ENCODE measurements around the gene ARMCX4.

The ARMCX4 gene

DNA sequence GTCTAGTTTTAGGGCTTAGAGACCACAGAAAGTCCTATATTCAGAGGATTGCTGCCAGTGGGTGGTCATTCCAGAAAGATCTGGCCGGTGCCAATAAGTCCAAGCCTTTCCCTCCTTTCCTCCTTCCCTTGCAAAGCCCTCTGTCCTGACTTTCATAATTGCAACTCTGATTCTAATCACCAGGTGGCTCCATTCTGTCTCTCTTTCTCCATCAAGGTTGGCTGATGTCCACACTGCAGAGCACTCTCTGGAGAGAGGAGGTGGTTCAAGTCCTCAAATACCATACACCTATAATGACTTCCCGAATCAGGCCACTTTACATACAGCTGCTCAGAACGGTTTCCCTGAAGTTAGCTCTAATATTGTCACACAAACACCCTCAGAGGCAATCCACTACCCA lies 22.4 kb upstream of the ARMCX4 start:
- no peak for TF ChIP-seq ZFX (IDR thresholded peaks at IDR 0.05; ENCODE audit: borderline replicate concordance)
- TF ChIP-seq, protein P1, sequence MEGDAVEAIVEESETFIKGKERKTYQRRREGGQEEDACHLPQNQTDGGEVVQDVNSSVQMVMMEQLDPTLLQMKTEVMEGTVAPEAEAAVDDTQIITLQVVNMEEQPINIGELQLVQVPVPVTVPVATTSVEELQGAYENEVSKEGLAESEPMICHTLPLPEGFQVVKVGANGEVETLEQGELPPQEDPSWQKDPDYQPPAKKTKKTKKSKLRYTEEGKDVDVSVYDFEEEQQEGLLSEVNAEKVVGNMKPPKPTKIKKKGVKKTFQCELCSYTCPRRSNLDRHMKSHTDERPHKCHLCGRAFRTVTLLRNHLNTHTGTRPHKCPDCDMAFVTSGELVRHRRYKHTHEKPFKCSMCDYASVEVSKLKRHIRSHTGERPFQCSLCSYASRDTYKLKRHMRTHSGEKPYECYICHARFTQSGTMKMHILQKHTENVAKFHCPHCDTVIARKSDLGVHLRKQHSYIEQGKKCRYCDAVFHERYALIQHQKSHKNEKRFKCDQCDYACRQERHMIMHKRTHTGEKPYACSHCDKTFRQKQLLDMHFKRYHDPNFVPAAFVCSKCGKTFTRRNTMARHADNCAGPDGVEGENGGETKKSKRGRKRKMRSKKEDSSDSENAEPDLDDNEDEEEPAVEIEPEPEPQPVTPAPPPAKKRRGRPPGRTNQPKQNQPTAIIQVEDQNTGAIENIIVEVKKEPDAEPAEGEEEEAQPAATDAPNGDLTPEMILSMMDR (IDR thresholded peaks at IDR 0.05), result peak; percentile 51
- H3K27ac ChIP-seq, result no peak overlapping the region

DNA sequence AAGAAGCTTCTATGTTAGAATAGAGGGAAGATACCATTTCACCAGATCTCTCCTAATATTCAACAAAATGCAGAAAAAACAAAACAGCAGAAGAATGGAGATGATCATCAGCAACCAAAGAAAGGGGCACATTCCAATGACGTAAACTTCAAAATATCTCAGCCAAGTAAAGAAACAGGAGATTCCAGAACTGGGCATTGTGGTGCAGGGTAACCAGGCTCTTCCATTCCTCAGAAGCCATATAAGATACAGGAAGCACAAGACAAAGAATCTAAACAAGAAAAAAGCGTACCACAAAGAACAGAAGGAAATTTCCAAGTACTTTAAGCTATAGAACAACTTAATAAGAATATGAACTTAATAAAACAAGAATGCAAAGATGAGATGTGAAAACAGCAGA lies 6.9 kb upstream of the ARMCX4 start:
- H3K27ac ChIP-seq, result no peak overlapping the region
- TF ChIP-seq ZFX (IDR thresholded peaks at IDR 0.05; ENCODE audit: borderline replicate concordance), result no peak
- TF ChIP-seq, protein P1 (IDR thresholded peaks at IDR 0.05), result no peak

DNA sequence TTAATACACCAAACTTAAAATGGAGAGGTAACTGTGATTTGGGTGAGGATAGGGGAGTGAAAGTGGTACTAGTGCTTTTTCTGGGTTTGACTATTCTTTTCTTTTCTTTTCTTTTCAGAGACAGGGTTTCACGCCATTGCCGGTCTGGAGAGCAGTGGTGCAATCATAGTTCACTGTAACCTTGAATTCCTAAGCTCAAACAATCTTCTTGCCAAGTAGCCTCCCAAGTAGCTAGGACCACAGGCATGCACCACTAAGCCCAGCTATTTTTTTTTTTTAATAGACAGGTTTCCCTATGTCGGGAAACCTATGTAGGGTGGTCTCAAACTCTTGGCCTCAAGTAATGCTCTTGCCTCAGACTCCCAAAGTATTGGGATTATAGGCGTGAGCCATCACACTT lies 3.0 kb upstream of the ARMCX4 start:
- no peak overlapping the region for H3K27ac ChIP-seq
- TF ChIP-seq ZFX (IDR thresholded peaks at IDR 0.05; ENCODE audit: borderline replicate concordance), result no peak
- TF ChIP-seq, protein P1 (IDR thresholded peaks at IDR 0.05), result no peak

DNA sequence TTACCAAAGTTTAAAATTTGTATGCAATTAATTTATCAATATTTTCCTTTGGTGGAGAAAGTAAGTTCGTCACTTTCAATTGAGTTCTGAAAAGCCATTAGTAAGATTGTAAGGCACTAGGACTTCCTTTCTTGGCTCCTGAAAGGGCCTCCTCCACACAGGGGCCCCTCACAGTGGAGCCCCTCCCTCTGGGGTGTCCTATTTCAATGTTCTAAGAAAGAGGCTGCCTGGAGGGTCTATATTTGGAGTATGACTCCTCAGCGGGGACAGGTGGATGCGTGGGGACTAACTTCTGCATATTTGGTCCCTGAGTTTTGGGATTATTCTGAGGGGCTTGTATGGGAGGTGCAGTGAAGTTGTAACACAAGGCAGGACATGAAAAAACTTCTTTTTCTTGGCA lies 1.6 kb upstream of the ARMCX4 start:
- no peak overlapping the region for H3K27ac ChIP-seq
- no peak for TF ChIP-seq ZFX (IDR thresholded peaks at IDR 0.05; ENCODE audit: borderline replicate concordance)
- TF ChIP-seq, protein P1 (IDR thresholded peaks at IDR 0.05), result no peak

DNA sequence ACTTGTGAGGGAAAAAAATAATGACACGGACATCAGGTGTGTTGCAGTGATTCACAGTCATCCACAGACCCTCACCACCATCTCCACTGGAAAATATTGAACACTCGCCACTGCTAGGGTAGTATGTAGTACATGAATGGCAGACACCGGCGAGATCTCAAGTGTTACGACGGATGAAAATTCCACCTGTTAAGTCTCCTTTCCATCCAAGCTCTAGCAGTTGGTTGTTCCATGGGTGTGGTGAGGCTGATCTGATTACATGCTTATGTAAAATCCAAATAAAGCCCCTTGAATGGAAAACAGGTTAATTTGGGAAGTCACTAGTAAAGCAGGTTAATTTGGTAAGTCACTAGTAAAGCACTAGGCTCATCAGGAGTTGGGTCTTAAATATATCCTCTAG lies 1.1 kb upstream of the ARMCX4 start:
- H3K27ac ChIP-seq, result no peak overlapping the region
- no peak for TF ChIP-seq ZFX (IDR thresholded peaks at IDR 0.05; ENCODE audit: borderline replicate concordance)
- TF ChIP-seq, protein P1 (IDR thresholded peaks at IDR 0.05), result no peak

DNA sequence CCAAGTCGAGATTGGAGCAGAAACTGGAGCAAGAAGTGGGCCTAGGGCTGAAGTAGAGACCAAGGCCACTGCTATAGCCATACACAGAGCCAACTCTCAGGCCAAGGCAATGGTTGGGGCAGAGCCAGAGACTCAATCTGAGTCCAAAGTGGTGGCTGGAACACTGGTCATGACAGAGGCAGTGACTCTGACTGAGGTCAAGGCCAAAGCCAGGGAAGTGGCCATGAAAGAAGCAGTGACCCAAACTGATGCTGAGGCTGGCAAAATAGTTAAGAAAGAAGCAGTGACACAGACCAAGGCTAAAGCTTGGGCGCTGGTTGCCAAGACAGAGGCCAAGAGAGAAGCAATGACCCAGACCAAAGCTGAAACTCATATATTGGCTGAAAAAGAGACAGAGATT lies 3.5 kb downstream of the ARMCX4 start:
- no peak overlapping the region for H3K27ac ChIP-seq
- TF ChIP-seq, protein P1 (IDR thresholded peaks at IDR 0.05), result no peak
- no peak for TF ChIP-seq ZFX (IDR thresholded peaks at IDR 0.05; ENCODE audit: borderline replicate concordance)

DNA sequence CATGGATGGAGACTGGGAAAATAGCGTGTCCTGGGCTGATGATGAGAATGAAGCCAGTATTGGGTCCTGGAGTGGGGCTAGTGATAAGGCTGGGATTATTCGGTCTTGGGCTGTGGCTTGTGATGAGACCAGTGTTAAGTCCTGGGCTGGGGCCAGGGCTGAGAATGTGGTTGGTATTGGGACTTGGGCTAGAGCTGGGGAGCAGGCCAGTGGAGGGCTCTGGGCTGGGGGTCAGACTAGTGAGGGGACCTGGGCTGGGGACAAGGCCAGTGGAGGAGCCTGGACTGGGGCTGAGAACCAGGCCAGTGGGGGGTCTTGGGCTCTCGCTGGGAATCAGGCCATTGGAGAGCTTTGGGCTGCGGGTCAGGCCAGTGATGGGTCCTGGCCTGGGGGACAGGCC lies 6.7 kb downstream of the ARMCX4 start:
- no peak for TF ChIP-seq ZFX (IDR thresholded peaks at IDR 0.05; ENCODE audit: borderline replicate concordance)
- TF ChIP-seq, protein P1 (IDR thresholded peaks at IDR 0.05), result no peak
- H3K27ac ChIP-seq, result no peak overlapping the region
